Ramos (cell line): ENCODE measurements around the gene MRPL41.
"Not testable (repeated sequence)": the region's sequence is repeated elsewhere in the genome, so short reads cannot be mapped to it uniquely, and the experiment has no call there.

Experiments
- in situ Hi-C: fragments of 300-500 bp; cut with MboI; formaldehyde crosslinking; loops from one replicate; pipeline ENCODE4 v1.14.3; 2022; ENCODE audit warnings: low sequenced_read_pairs; ENCODE audit not compliant: unreplicated experiment

The MRPL41 gene

GRCh38 chr9:137551264-137552021, at the start of gene MRPL41:
TSS of gene MRPL41 (plus strand) at chr9:137551879. CDS start at chr9:137552082, 203 bp downstream.
- in situ Hi-C loops, result no loop called here

GRCh38 chr9:137502008-137502911, 49.4 kb upstream of the MRPL41 start:
- in situ Hi-C loops, result no loop called here

GRCh38 chr9:137504432-137504777, 47.3 kb upstream of the MRPL41 start:
- in situ Hi-C loops, result no loop called here

GRCh38 chr9:137505421-137506140, 46.1 kb upstream of the MRPL41 start:
- in situ Hi-C loops, result no loop called here

GRCh38 chr9:137506274-137506673, 45.4 kb upstream of the MRPL41 start:
- in situ Hi-C loops, result no loop called here

- in situ Hi-C loops, result no loop called here
Observed at GRCh38 chr9:137506702-137507171, 44.9 kb upstream of the MRPL41 start.

- in situ Hi-C loops, result no loop called here
Observed at GRCh38 chr9:137509198-137509597, 42.5 kb upstream of the MRPL41 start.

GRCh38 chr9:137511126-137511525, 40.6 kb upstream of the MRPL41 start:
- in situ Hi-C loops, result not testable (repeated sequence)

- in situ Hi-C loops, result no loop called here
Observed at GRCh38 chr9:137511758-137512463, 39.8 kb upstream of the MRPL41 start.

- in situ Hi-C loops, result not testable (repeated sequence)
Observed at GRCh38 chr9:137513136-137513535, 38.5 kb upstream of the MRPL41 start.

GRCh38 chr9:137513801-137514570, 37.7 kb upstream of the MRPL41 start:
- in situ Hi-C loops, result not testable (repeated sequence)

GRCh38 chr9:137514691-137515337, 36.9 kb upstream of the MRPL41 start:
- in situ Hi-C loops, result no loop called here

GRCh38 chr9:137515338-137515724, 36.3 kb upstream of the MRPL41 start:
- in situ Hi-C loops, result no loop called here

GRCh38 chr9:137516144-137516917, 35.3 kb upstream of the MRPL41 start:
- in situ Hi-C loops, result no loop called here

- in situ Hi-C loops, result not testable (repeated sequence)
Observed at GRCh38 chr9:137518661-137519459, 32.8 kb upstream of the MRPL41 start.

GRCh38 chr9:137519553-137519952, 32.1 kb upstream of the MRPL41 start:
- in situ Hi-C loops, result no loop called here
